Uterus (tissue), 2 donors: Measurements from ENCODE around the gene GNMT.

Experiments used
- POLR2A ChIP-seq, 2 donors: fragments of 450-650 bp; IDR thresholded peaks; one replicate each; pipeline ENCODE4 v1.6.1; 2016; ENCODE audit warnings: antibody characterized with exemption in 2 of 2, mild to moderate bottlenecking in 1 of 2, moderate library complexity in 1 of 2
- TF ChIP-seq, protein P1 (sequence below), 4 experiments: fragments of 200-600 bp in 2 of 4; fragments of 450-650 bp in 2 of 4; sonication (generic) in 2 of 4; IDR thresholded peaks; one replicate each; pipeline ENCODE4 v1.5.1; 2016 to 2019; ENCODE audit warnings: antibody characterized with exemption in 4 of 4, mild to moderate bottlenecking in 2 of 4, moderate library complexity in 1 of 4

DNA sequence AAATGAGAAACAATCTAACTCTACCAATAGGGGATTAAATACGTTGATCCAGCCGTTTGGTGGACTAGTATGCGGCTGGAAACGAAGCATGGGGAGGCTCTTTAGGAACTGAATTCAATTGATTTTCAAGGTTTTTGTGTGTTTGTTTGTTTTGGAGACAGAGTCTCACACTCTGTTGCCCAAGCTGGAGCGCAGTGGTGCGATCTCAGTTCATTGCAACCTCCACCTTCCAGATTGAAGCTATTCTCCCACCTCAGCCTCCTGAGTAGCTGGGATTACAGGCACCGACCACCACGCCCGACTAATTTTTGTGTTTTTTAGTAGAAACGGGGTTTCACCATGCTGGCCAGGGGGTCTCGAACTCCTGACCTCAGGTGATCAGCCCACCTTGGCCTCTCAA is 24.2 kb upstream of the GNMT start:
- TF ChIP-seq, protein P1, sequence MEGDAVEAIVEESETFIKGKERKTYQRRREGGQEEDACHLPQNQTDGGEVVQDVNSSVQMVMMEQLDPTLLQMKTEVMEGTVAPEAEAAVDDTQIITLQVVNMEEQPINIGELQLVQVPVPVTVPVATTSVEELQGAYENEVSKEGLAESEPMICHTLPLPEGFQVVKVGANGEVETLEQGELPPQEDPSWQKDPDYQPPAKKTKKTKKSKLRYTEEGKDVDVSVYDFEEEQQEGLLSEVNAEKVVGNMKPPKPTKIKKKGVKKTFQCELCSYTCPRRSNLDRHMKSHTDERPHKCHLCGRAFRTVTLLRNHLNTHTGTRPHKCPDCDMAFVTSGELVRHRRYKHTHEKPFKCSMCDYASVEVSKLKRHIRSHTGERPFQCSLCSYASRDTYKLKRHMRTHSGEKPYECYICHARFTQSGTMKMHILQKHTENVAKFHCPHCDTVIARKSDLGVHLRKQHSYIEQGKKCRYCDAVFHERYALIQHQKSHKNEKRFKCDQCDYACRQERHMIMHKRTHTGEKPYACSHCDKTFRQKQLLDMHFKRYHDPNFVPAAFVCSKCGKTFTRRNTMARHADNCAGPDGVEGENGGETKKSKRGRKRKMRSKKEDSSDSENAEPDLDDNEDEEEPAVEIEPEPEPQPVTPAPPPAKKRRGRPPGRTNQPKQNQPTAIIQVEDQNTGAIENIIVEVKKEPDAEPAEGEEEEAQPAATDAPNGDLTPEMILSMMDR (IDR thresholded peaks at IDR 0.05), result no peak
- TF ChIP-seq POLR2A (IDR thresholded peaks at IDR 0.05), result no peak
